Neural cell (in vitro differentiated cells): ENCODE results near the gene GSK3B. TPM values are rescaled to one million over a fixed set of nuclear protein-coding genes. Genes with fewer than 3 reads are reported as not detected.

Source experiments
- H2AFZ ChIP-seq: fragments of 200-600, 300-800 bp; sonication (generic), shearing (Covaris generic); 2 replicates; pipeline ENCODE4 v1.6.0; 2014; ENCODE audit warnings: low read depth, mild to moderate bottlenecking, antibody characterized with exemption, low read length, moderate library complexity
- H3F3A ChIP-seq: fragments of 200-600 bp; shearing (Covaris generic); 2 replicates; pipeline ENCODE4 v1.6.1; 2016; ENCODE audit warnings: mild to moderate bottlenecking, moderate library complexity, mixed read lengths, antibody characterized with exemption, low read length; ENCODE audit not compliant: insufficient read depth, poor library complexity, severe bottlenecking
- H3K27ac ChIP-seq: fragments of 200-600, 300-800 bp; sonication (generic), shearing (Covaris generic); 2 replicates; pipeline ENCODE4 v1.5.1; 2014; ENCODE audit warnings: mild to moderate bottlenecking, low read length, moderate library complexity
- H3K27me3 ChIP-seq: fragments of 300-800, 200-600 bp; sonication (generic), shearing (Covaris generic); 2 replicates; pipeline ENCODE4 v1.6.0; 2014; ENCODE audit warnings: mild to moderate bottlenecking, low read depth, low read length, moderate library complexity; ENCODE audit not compliant: insufficient read depth
- H3K36me3 ChIP-seq: fragments of 300-800, 200-600 bp; sonication (generic), shearing (Covaris generic); 2 replicates; pipeline ENCODE4 v1.5.1; 2014; ENCODE audit warnings: mild to moderate bottlenecking, antibody characterized with exemption, low read length, moderate library complexity; ENCODE audit not compliant: insufficient read depth
- H3K4me2 ChIP-seq: fragments of 300-800, 200-600 bp; sonication (generic), shearing (Covaris generic); 2 replicates; pipeline ENCODE4 v1.6.0; 2014; ENCODE audit warnings: mild to moderate bottlenecking, low read length
- H3K4me3 ChIP-seq: fragments of 300-800, 200-600 bp; sonication (generic), shearing (Covaris generic); 2 replicates; pipeline ENCODE4 v1.5.1; 2014; ENCODE audit warnings: mild to moderate bottlenecking, low read length, moderate library complexity
- H3K79me2 ChIP-seq: fragments of 200-600 bp; shearing (Covaris generic); replicated peaks from 2 replicates; pipeline ENCODE4 v1.6.0; 2014; ENCODE audit warnings: mild to moderate bottlenecking, low read length, moderate library complexity; ENCODE audit not compliant: insufficient read depth
- H3K9ac ChIP-seq: fragments of 300-800, 200-600 bp; sonication (generic), shearing (Covaris generic); 2 replicates; pipeline ENCODE4 v1.6.1; 2016; ENCODE audit warnings: mild to moderate bottlenecking, low read length, mixed read lengths
- H3K9me2 ChIP-seq: fragments of 200-600 bp; shearing (Covaris generic); 2 replicates; pipeline ENCODE4 v1.6.1; 2016; ENCODE audit warnings: mild to moderate bottlenecking, low read length, mixed read lengths; ENCODE audit not compliant: insufficient read depth
- H3K9me3 ChIP-seq: fragments of 200-600, 300-800 bp; sonication (generic), shearing (Covaris generic); 2 replicates; pipeline ENCODE4 v1.6.1; 2016; ENCODE audit warnings: mild to moderate bottlenecking, mixed run types, low read length, moderate library complexity, mixed read lengths
- H4K20me1 ChIP-seq: fragments of 200-600 bp; shearing (Covaris generic); 2 replicates; pipeline ENCODE4 v1.6.1; 2016; ENCODE audit warnings: mild to moderate bottlenecking, mixed run types; ENCODE audit not compliant: insufficient read depth
- EP300 ChIP-seq: fragments of 450-650 bp; conservative IDR thresholded peaks from 2 replicates; pipeline ENCODE4 v1.6.1; 2014; ENCODE audit warnings: antibody characterized with exemption, mild to moderate bottlenecking, moderate library complexity; ENCODE audit not compliant: poor library complexity, severe bottlenecking
- EZH2 ChIP-seq: fragments of 200-600, 300-800 bp; shearing (Covaris generic), sonication (generic); IDR thresholded peaks from 2 replicates; pipeline ENCODE4 v1.6.1; 2014; ENCODE audit warnings: antibody characterized with exemption, low read length, borderline replicate concordance, mild to moderate bottlenecking; ENCODE audit not compliant: insufficient read depth, poor library complexity, severe bottlenecking
- MXI1 ChIP-seq: fragments of 450-650 bp; conservative IDR thresholded peaks from 2 replicates; pipeline ENCODE4 v1.6.1; 2014; ENCODE audit warnings: antibody characterized with exemption, mild to moderate bottlenecking; ENCODE audit not compliant: poor library complexity, severe bottlenecking
- POLR2AphosphoS5 ChIP-seq: IDR thresholded peaks from 2 replicates; pipeline ENCODE4 v1.6.1; 2012
- RAD21 ChIP-seq: fragments of 450-650 bp; conservative IDR thresholded peaks from 2 replicates; pipeline ENCODE4 v1.6.1; 2014; ENCODE audit warnings: antibody characterized with exemption, mild to moderate bottlenecking, moderate library complexity
- SMC3 ChIP-seq: fragments of 450-650 bp; conservative IDR thresholded peaks from 2 replicates; pipeline ENCODE4 v1.6.1; 2014; ENCODE audit warnings: antibody characterized with exemption, mild to moderate bottlenecking, moderate library complexity; ENCODE audit not compliant: poor library complexity
- TAF1 ChIP-seq: IDR thresholded peaks from 2 replicates; pipeline ENCODE4 v1.6.1; 2012; ENCODE audit warnings: low read depth
- polyA plus RNA-seq: library from polyadenylated mRNA; depleted of rRNA; stranded (reverse); fragments of >200 nt; gene quantifications from 2 replicates; pipeline ENCODE4 v1.2.3, GENCODE V29; 2014
- TF ChIP-seq, protein P1 (sequence below): IDR thresholded peaks from 2 replicates; pipeline ENCODE4 v1.6.1; 2012; ENCODE audit warnings: borderline replicate concordance
- TF ChIP-seq, protein P2 (sequence below): fragments of 450-650 bp; IDR thresholded peaks from 2 replicates; pipeline ENCODE4 v1.5.1; 2014; ENCODE audit warnings: antibody characterized with exemption, mild to moderate bottlenecking, moderate library complexity; ENCODE audit not compliant: poor library complexity, severe bottlenecking

The GSK3B gene
- polyA plus RNA-seq, 1 donor from 2014 or later: 48.5 TPM

DNA sequence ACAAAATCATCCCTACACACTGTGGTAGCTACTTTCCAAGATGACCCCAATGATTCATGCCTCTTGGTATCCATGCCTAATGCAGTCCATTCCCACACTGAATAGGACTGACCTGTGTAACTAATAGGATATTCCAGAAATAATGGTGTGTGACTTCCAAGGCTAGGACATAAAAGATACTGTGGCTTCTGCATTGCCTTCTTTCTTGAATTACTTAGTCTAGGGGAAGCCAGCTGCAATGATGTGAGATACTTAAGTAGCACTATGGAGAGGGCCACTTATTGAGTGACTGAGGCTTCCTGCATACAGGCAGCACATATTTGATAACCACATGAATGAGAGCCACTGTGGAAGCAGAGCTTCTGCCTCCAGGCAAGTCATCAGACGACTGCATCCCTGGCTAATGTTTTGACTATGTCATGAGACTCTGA lies 262.3 kb downstream of the GSK3B start:
- no peak overlapping the region for H3K4me2 ChIP-seq

DNA sequence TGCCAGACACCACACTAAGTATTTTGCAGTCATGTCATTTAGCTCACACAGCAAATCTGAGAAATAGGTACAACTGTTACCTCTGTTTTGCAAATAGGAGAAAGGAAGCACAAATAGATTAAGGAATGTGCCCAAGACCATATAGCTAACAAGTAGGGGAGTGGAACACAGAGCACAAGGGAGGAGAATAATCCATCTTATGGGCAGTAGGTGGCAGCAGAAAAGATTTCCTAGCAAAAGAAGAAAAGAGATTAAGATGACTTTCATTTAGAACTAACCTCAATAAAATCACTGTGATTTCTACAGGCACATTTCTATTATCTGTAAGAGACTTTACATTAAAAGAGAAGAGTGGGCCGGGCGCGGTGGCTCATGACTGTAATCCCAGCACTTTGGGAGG lies 263.2 kb downstream of the GSK3B start:
- H3K79me2 ChIP-seq: no peaks in the 10 kb centered on the region
- H3K4me3 ChIP-seq: no peak overlapping the region
- no peak overlapping the region for H3K9ac ChIP-seq
- H3K27ac ChIP-seq: no peak overlapping the region
- no peak overlapping the region for H2AFZ ChIP-seq
- no peaks in the 10 kb centered on the region for H3F3A ChIP-seq
- no peak overlapping the region for H3K4me2 ChIP-seq
- H4K20me1 ChIP-seq: no peaks in the 10 kb centered on the region
- H3K36me3 ChIP-seq: no peaks in the 10 kb centered on the region
- H3K9me3 ChIP-seq: no peaks in the 10 kb centered on the region
- H3K27me3 ChIP-seq: no peaks in the 10 kb centered on the region
- H3K9me2 ChIP-seq: no peaks in the 10 kb centered on the region
- TF ChIP-seq SMC3 (no peak), EZH2 (no peak)

More for the DNA sequence above, 262.3 kb downstream of the GSK3B start:
- no peaks in the 10 kb centered on the region for H3K27me3 ChIP-seq
- H3K9me3 ChIP-seq: no peaks in the 10 kb centered on the region
- no peaks in the 10 kb centered on the region for H3F3A ChIP-seq
- H2AFZ ChIP-seq: no peak overlapping the region
- H3K27ac ChIP-seq: no peak overlapping the region
- H3K36me3 ChIP-seq: peaks cover 3% of the 10 kb centered on the region
- TF ChIP-seq, protein P1, sequence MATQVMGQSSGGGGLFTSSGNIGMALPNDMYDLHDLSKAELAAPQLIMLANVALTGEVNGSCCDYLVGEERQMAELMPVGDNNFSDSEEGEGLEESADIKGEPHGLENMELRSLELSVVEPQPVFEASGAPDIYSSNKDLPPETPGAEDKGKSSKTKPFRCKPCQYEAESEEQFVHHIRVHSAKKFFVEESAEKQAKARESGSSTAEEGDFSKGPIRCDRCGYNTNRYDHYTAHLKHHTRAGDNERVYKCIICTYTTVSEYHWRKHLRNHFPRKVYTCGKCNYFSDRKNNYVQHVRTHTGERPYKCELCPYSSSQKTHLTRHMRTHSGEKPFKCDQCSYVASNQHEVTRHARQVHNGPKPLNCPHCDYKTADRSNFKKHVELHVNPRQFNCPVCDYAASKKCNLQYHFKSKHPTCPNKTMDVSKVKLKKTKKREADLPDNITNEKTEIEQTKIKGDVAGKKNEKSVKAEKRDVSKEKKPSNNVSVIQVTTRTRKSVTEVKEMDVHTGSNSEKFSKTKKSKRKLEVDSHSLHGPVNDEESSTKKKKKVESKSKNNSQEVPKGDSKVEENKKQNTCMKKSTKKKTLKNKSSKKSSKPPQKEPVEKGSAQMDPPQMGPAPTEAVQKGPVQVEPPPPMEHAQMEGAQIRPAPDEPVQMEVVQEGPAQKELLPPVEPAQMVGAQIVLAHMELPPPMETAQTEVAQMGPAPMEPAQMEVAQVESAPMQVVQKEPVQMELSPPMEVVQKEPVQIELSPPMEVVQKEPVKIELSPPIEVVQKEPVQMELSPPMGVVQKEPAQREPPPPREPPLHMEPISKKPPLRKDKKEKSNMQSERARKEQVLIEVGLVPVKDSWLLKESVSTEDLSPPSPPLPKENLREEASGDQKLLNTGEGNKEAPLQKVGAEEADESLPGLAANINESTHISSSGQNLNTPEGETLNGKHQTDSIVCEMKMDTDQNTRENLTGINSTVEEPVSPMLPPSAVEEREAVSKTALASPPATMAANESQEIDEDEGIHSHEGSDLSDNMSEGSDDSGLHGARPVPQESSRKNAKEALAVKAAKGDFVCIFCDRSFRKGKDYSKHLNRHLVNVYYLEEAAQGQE: no peak
- no peak for TF ChIP-seq EZH2
- TF ChIP-seq TAF1: no peak
- no peak for TF ChIP-seq MXI1
- TF ChIP-seq, protein P2, sequence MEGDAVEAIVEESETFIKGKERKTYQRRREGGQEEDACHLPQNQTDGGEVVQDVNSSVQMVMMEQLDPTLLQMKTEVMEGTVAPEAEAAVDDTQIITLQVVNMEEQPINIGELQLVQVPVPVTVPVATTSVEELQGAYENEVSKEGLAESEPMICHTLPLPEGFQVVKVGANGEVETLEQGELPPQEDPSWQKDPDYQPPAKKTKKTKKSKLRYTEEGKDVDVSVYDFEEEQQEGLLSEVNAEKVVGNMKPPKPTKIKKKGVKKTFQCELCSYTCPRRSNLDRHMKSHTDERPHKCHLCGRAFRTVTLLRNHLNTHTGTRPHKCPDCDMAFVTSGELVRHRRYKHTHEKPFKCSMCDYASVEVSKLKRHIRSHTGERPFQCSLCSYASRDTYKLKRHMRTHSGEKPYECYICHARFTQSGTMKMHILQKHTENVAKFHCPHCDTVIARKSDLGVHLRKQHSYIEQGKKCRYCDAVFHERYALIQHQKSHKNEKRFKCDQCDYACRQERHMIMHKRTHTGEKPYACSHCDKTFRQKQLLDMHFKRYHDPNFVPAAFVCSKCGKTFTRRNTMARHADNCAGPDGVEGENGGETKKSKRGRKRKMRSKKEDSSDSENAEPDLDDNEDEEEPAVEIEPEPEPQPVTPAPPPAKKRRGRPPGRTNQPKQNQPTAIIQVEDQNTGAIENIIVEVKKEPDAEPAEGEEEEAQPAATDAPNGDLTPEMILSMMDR: no peak
- TF ChIP-seq RAD21: no peak
- TF ChIP-seq EP300: no peak
- no peak for TF ChIP-seq SMC3
- TF ChIP-seq POLR2AphosphoS5: no peak
- H3K79me2 ChIP-seq: no peaks in the 10 kb centered on the region
- no peaks in the 10 kb centered on the region for H3K9me2 ChIP-seq
- H3K4me3 ChIP-seq: no peak overlapping the region
- no peak overlapping the region for H3K9ac ChIP-seq
- no peaks in the 10 kb centered on the region for H4K20me1 ChIP-seq

DNA sequence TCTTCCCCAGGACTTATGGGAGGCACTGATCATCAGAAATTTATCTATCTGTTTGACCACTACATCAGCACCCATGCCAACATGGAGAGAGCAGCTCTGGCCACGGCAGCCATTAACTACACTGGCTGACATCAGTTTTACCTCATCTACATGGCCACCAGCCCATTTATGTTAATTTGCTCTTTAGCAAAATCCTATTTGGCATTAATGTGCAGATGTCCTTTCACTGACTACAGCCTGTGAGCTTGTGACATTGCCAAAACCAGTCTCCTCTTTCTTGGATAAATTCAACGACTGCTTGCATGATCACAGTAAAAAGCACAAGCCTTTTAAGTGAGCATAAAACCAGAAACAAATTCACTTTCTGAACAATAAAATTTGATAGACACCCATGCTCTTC lies 264.8 kb downstream of the GSK3B start:
- Histone ChIP-seq H3K4me3 (no peak overlapping the region), H3K9me3 (no peaks in the 10 kb centered on the region), H3F3A (no peaks in the 10 kb centered on the region), H3K79me2 (no peaks in the 10 kb centered on the region), H3K36me3 (no peaks in the 10 kb centered on the region), H3K4me2 (no peak overlapping the region), H3K27me3 (no peaks in the 10 kb centered on the region), H3K9me2 (no peaks in the 10 kb centered on the region), H3K9ac (no peak overlapping the region), H3K27ac (no peak overlapping the region), H4K20me1 (no peaks in the 10 kb centered on the region), H2AFZ (no peak overlapping the region)
- TF ChIP-seq EZH2 (no peak), MXI1 (no peak), EP300 (no peak), TAF1 (no peak)
- TF ChIP-seq, protein P1: no peak
